Liver (tissue), 9 donors: ENCODE measurements around the gene NPAS2. TPM values are rescaled to one million over a fixed set of nuclear protein-coding genes. Genes with fewer than 3 reads are reported as not detected.

Experiments used
- DNase-seq: peaks from one replicate; pipeline ENCODE4 v3.0.0-alpha.2; 2017; ENCODE audit warnings: low spot score
- H3K27ac ChIP-seq, 2 donors: one replicate each; pipeline ENCODE4 v1.7.0; 2013; ENCODE audit warnings: inconsistent platforms in 2 of 2, low read length in 2 of 2, control low read depth in 1 of 2, low read depth in 1 of 2, mild to moderate bottlenecking in 1 of 2
- H3K27me3 ChIP-seq, 4 donors: one replicate each; pipeline versions ENCODE4 v1.6.1 to v1.7.0; 2013; ENCODE audit warnings: low read length in 3 of 4, inconsistent platforms in 1 of 4, mild to moderate bottlenecking in 1 of 4, moderate library complexity in 1 of 4; ENCODE audit not compliant: control insufficient read depth in 4 of 4, insufficient read depth in 4 of 4
- H3K36me3 ChIP-seq, 4 donors: one replicate each; pipeline versions ENCODE4 v1.6.1 to v1.7.0; 2013; ENCODE audit warnings: low read length in 3 of 4, mild to moderate bottlenecking in 3 of 4, low read depth in 1 of 4, moderate library complexity in 1 of 4; ENCODE audit not compliant: control insufficient read depth in 4 of 4, insufficient read depth in 3 of 4
- H3K4me1 ChIP-seq, 4 donors: one replicate each; pipeline versions ENCODE4 v1.6.1 to v1.7.0; 2013; ENCODE audit warnings: low read length in 3 of 4, mild to moderate bottlenecking in 3 of 4, moderate library complexity in 1 of 4; ENCODE audit not compliant: control insufficient read depth in 4 of 4, insufficient read depth in 4 of 4
- H3K4me3 ChIP-seq, 3 donors: one replicate each; pipeline versions ENCODE4 v1.6.1 to v1.7.0; 2013; ENCODE audit warnings: low read length in 3 of 3, control low read depth in 1 of 3, low read depth in 1 of 3, mild to moderate bottlenecking in 1 of 3
- H3K9ac ChIP-seq, 2 donors: one replicate each; pipeline ENCODE4 v1.7.0; 2013; ENCODE audit warnings: low read length in 2 of 2, mild to moderate bottlenecking in 2 of 2, moderate library complexity in 2 of 2, control low read depth in 1 of 2, low read depth in 1 of 2
- H3K9me3 ChIP-seq, 4 donors: one replicate each; pipeline versions ENCODE4 v1.6.1 to v1.7.0; 2013; ENCODE audit warnings: low read length in 3 of 4; ENCODE audit not compliant: control insufficient read depth in 4 of 4
- ATF3 ChIP-seq: IDR thresholded peaks from 2 replicates; pipeline ENCODE4 v1.6.1; 2016; ENCODE audit warnings: antibody characterized with exemption
- EGR1 ChIP-seq, 2 donors: IDR thresholded peaks; 2 replicates each; pipeline ENCODE4 v1.6.1; 2016 to 2018; ENCODE audit warnings: antibody characterized with exemption in 2 of 2, low read depth in 2 of 2
- FOXA1 ChIP-seq: IDR thresholded peaks from 2 replicates; pipeline ENCODE4 v1.6.1; 2016; ENCODE audit warnings: antibody characterized with exemption
- FOXA2 ChIP-seq: IDR thresholded peaks from 2 replicates; pipeline ENCODE4 v1.6.1; 2016; ENCODE audit warnings: antibody characterized with exemption
- GABPA ChIP-seq, 2 donors: IDR thresholded peaks in 1 of 2; conservative IDR thresholded peaks in 1 of 2; 2 replicates each; pipeline ENCODE4 v1.6.1; 2016; ENCODE audit warnings: antibody characterized with exemption in 2 of 2, mild to moderate bottlenecking in 1 of 2, moderate library complexity in 1 of 2
- HNF4A ChIP-seq, 2 donors: conservative IDR thresholded peaks; 2 replicates each; pipeline ENCODE4 v1.6.1; 2016; ENCODE audit warnings: antibody characterized with exemption in 2 of 2, mild to moderate bottlenecking in 2 of 2
- HNF4G ChIP-seq: IDR thresholded peaks from 2 replicates; pipeline ENCODE4 v1.6.1; 2016; ENCODE audit warnings: antibody characterized with exemption
- JUND ChIP-seq, 2 donors: IDR thresholded peaks; 2 replicates each; pipeline ENCODE4 v1.6.1; 2016; ENCODE audit warnings: antibody characterized with exemption in 2 of 2
- NR2F2 ChIP-seq: IDR thresholded peaks from 2 replicates; pipeline ENCODE4 v1.6.1; 2016; ENCODE audit warnings: antibody characterized with exemption
- RAD21 ChIP-seq, 2 donors: IDR thresholded peaks; 2 replicates each; pipeline ENCODE4 v1.6.1; 2016; ENCODE audit warnings: antibody characterized with exemption in 2 of 2, mild to moderate bottlenecking in 2 of 2
- REST ChIP-seq: IDR thresholded peaks from 2 replicates; pipeline ENCODE4 v1.6.1; 2016; ENCODE audit warnings: antibody characterized with exemption, mild to moderate bottlenecking
- RXRA ChIP-seq, 2 donors: IDR thresholded peaks; 2 replicates each; pipeline ENCODE4 v1.6.1; 2017 to 2018; ENCODE audit warnings: antibody characterized with exemption in 2 of 2, mild to moderate bottlenecking in 1 of 2
- SP1 ChIP-seq: IDR thresholded peaks from 2 replicates; pipeline ENCODE4 v1.6.1; 2018; ENCODE audit warnings: antibody characterized with exemption, mild to moderate bottlenecking
- TAF1 ChIP-seq: conservative IDR thresholded peaks from 2 replicates; pipeline ENCODE4 v1.6.1; 2016; ENCODE audit warnings: antibody characterized with exemption, mild to moderate bottlenecking
- YY1 ChIP-seq: IDR thresholded peaks from 2 replicates; pipeline ENCODE4 v1.6.1; 2016; ENCODE audit warnings: antibody characterized with exemption, mild to moderate bottlenecking
- WGBS: extraction: QIAGEN DNeasy Blood & Tissue Kit; methylation state at CpG from one replicate; pipeline ENCODE4 v1.1.7; 2013; 5-methylcytosine and 5-hydroxymethylcytosine counted together
- polyA plus RNA-seq, 2 donors: library from polyadenylated mRNA; stranded (reverse) in 1 of 2; unstranded in 1 of 2; fragments of 200-250 nt in 1 of 2; fragments of >200 nt in 1 of 2; fragmentation: Nextera tagmentation in 1 of 2; extraction: Ambion mirVana in 1 of 2; gene quantifications; one replicate each; pipeline versions ENCODE4 v1.2.1 to v1.2.3, GENCODE V29; 2013 to 2015
- total RNA-seq, 2 donors: library from RNA; depleted of rRNA; stranded (reverse); fragments of >200 nt; gene quantifications; one replicate each; pipeline ENCODE4 v1.2.3, GENCODE V29; 2014
- TF ChIP-seq, protein P1 (sequence below): IDR thresholded peaks from 2 replicates; pipeline ENCODE4 v1.6.1; 2016; ENCODE audit warnings: antibody characterized with exemption
- TF ChIP-seq, protein P2 (sequence below): fragments of 150-350 bp; IDR thresholded peaks from 2 replicates; pipeline ENCODE4 v1.5.1; 2017; ENCODE audit warnings: improper control_type of control experiment, low read depth, low read length; ENCODE audit not compliant: missing input control
- TF ChIP-seq, protein P3 (sequence below): IDR thresholded peaks from 2 replicates; pipeline ENCODE4 v1.6.1; 2016; ENCODE audit warnings: antibody characterized with exemption
- donor health status: healthy.
- donor health status: healthy.
- donor health status: healthy.
- donor health status: healthy.
- donor health status: healthy.

NPAS2 gene
- total and polyA plus RNA-seq, 4 donors, result 0.33 to 24.3 (median 6.6) TPM

- TF ChIP-seq RAD21 (IDR thresholded peaks at IDR 0.05) (no peak), TAF1 (no peak), YY1 (no peak), FOXA2 (no peak), GABPA (IDR thresholded peaks at IDR 0.05 in 1 of 2, conservative IDR thresholded peaks at IDR 0.05 in 1 of 2) (no peak), REST (no peak), JUND (IDR thresholded peaks at IDR 0.05) (no peak), ATF3 (no peak), FOXA1 (no peak), RXRA (IDR thresholded peaks at IDR 0.05) (no peak), HNF4G (no peak), HNF4A (conservative IDR thresholded peaks at IDR 0.05) (no peak), SP1 (no peak), EGR1 (IDR thresholded peaks at IDR 0.05; ENCODE audit: low read depth in 2 of 2) (no peak), NR2F2 (no peak)
- TF ChIP-seq, protein P1, sequence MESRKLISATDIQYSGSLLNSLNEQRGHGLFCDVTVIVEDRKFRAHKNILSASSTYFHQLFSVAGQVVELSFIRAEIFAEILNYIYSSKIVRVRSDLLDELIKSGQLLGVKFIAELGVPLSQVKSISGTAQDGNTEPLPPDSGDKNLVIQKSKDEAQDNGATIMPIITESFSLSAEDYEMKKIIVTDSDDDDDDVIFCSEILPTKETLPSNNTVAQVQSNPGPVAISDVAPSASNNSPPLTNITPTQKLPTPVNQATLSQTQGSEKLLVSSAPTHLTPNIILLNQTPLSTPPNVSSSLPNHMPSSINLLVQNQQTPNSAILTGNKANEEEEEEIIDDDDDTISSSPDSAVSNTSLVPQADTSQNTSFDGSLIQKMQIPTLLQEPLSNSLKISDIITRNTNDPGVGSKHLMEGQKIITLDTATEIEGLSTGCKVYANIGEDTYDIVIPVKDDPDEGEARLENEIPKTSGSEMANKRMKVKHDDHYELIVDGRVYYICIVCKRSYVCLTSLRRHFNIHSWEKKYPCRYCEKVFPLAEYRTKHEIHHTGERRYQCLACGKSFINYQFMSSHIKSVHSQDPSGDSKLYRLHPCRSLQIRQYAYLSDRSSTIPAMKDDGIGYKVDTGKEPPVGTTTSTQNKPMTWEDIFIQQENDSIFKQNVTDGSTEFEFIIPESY, result no peak
- TF ChIP-seq, protein P2, sequence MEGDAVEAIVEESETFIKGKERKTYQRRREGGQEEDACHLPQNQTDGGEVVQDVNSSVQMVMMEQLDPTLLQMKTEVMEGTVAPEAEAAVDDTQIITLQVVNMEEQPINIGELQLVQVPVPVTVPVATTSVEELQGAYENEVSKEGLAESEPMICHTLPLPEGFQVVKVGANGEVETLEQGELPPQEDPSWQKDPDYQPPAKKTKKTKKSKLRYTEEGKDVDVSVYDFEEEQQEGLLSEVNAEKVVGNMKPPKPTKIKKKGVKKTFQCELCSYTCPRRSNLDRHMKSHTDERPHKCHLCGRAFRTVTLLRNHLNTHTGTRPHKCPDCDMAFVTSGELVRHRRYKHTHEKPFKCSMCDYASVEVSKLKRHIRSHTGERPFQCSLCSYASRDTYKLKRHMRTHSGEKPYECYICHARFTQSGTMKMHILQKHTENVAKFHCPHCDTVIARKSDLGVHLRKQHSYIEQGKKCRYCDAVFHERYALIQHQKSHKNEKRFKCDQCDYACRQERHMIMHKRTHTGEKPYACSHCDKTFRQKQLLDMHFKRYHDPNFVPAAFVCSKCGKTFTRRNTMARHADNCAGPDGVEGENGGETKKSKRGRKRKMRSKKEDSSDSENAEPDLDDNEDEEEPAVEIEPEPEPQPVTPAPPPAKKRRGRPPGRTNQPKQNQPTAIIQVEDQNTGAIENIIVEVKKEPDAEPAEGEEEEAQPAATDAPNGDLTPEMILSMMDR, result no peak
- TF ChIP-seq, protein P3, sequence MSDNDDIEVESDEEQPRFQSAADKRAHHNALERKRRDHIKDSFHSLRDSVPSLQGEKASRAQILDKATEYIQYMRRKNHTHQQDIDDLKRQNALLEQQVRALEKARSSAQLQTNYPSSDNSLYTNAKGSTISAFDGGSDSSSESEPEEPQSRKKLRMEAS, result no peak
- peaks cover 0 to 20% (median 9%) of the 10 kb centered on the region in 4 donors for H3K36me3 ChIP-seq
- no peak overlapping the region for H3K4me3 ChIP-seq
- no peaks in the 10 kb centered on the region for H3K4me1 ChIP-seq
- H3K9ac ChIP-seq, result no peak overlapping the region
- no peaks in the 10 kb centered on the region for H3K27me3 ChIP-seq
- DNase-seq, result no peak
- H3K9me3 ChIP-seq, result no peaks in the 10 kb centered on the region
- WGBS, result 90% methylated on average over 10 of the region's 10 CpGs
- no peak overlapping the region for H3K27ac ChIP-seq
These were observed 225.4 kb downstream of the NPAS2 start for GRCh38 chr2:101045330-101045729.

Other genes with a start within 250 kb of the NPAS2 start
- 100 to 1,000 TPM; 220 to 584 TPM for gene RPL31, start 182.2 kb downstream of the NPAS2 start, total RNA-seq
- 1,000 to 10,000 TPM in 1 of 2 donors, 100 to 1,000 TPM in 1; 578 to 1,995 TPM for gene RPL31, start 182.2 kb downstream of the NPAS2 start, polyA plus RNA-seq